Upper lobe of right lung (tissue), 1 donor: Measurements from ENCODE around the gene COL6A2. TPM values are rescaled to one million over a fixed set of nuclear protein-coding genes. Genes with fewer than 3 reads are reported as not detected.

Experiments used
- ATAC-seq: fragments of 200-7000 bp; cut with Tn5 transposase; one replicate; pipeline ENCODE4 v1.9.1; 2020; ENCODE audit warnings: mild to moderate bottlenecking, moderate library complexity
- DNase-seq: peaks from one replicate; pipeline ENCODE4 v3.0.0-alpha.2; 2020
- H3K27ac ChIP-seq: fragments of 200-600 bp; one replicate; pipeline ENCODE4 v1.8.0; 2022
- H3K27me3 ChIP-seq: fragments of 200-600 bp; one replicate; pipeline ENCODE4 v1.8.0; 2022; ENCODE audit warnings: mild to moderate bottlenecking
- H3K36me3 ChIP-seq: fragments of 200-600 bp; one replicate; pipeline ENCODE4 v1.8.0; 2022
- H3K4me1 ChIP-seq: fragments of 200-600 bp; one replicate; pipeline ENCODE4 v1.8.0; 2022
- H3K4me3 ChIP-seq: fragments of 200-600 bp; one replicate; pipeline ENCODE4 v1.8.0; 2022; ENCODE audit warnings: mild to moderate bottlenecking
- H3K9me3 ChIP-seq: fragments of 200-600 bp; one replicate; pipeline ENCODE4 v1.8.0; 2022
- CTCF ChIP-seq: fragments of 200-600 bp; IDR thresholded peaks from one replicate; pipeline ENCODE4 v1.8.0; 2022; ENCODE audit warnings: antibody characterized with exemption
- intact Hi-C: fragments of 100-400 bp; cut with DNase I; formaldehyde crosslinking; loops from one replicate; pipeline ENCODE4 v1.11.0; 2022
- total RNA-seq: library from RNA; stranded (reverse); fragmentation: NEBNext Ultra II Directional; extraction: Animal tissue kit (Norgen Biotek cat#: 25700); gene quantifications from one replicate; pipeline ENCODE4 v1.2.1, GENCODE V29; 2021
- donor health status: DM: no; HTN: yes; CAD: no; lungs with severe emphysema.

The COL6A2 gene
- total RNA-seq, 1 donor from 2014 or later = 269 TPM

DNA sequence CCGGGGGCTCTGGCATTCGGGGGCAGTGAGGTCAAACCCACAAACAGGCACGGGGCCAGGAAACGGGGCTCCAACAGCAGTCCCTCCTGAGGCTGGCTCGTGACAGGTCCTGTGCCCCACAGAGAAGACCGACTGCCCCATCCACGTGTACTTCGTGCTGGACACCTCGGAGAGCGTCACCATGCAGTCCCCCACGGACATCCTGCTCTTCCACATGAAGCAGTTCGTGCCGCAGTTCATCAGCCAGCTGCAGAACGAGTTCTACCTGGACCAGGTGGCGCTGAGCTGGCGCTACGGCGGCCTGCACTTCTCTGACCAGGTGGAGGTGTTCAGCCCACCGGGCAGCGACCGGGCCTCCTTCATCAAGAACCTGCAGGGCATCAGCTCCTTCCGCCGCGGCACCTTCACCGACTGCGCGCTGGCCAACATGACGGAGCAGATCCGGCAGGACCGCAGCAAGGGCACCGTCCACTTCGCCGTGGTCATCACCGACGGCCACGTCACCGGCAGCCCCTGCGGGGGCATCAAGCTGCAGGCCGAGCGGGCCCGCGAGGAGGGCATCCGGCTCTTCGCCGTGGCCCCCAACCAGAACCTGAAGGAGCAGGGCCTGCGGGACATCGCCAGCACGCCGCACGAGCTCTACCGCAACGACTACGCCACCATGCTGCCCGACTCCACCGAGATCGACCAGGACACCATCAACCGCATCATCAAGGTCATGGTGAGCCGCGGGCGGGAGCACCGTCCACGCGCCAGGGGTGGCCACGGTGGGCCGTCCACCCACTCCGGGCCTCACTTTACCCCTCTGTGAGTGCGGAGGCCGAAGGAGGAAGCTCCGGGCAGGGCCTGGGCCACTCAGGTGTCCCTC is 14.2 kb downstream of the COL6A2 start:
- no peak for TF ChIP-seq CTCF
- intact Hi-C loops = no loop called here
- Histone ChIP-seq H3K9me3 (peaks cover 5% of the 10 kb centered on the region), H3K4me1 (no peaks in the 10 kb centered on the region), H3K27me3 (no peaks in the 10 kb centered on the region), H3K36me3 (peaks cover 12% of the 10 kb centered on the region), H3K27ac (no peak overlapping the region), H3K4me3 (no peak overlapping the region)
- no peak for ATAC-seq
- DNase-seq = peak; percentile 62

DNA sequence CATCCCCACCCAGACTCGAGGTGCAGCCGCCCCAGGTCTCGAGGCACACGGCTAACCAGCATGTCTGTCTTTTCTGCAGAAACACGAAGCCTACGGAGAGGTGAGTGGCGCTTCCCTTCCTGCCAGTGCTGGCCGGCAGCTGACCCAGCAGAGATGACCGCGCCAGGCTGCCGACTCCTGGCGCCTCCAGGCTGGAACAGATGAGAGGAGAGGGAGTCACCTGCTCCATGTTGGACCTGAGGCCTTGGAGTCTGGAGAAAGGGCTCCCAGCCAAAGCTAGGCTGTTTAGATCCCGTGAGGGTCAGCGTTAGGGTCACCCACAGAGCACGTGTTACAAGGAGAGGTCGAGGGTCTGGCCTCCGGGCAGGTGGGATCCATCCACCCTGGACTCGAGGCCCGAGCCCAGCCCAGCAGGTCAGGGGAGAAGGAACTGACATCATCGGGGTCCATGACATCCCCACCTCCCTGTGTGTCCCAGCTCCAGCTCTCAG is 14.9 kb downstream of the COL6A2 start:
- Histone ChIP-seq H3K27ac (no peak overlapping the region), H3K9me3 (peaks cover 5% of the 10 kb centered on the region), H3K4me1 (no peaks in the 10 kb centered on the region), H3K4me3 (no peak overlapping the region), H3K27me3 (no peaks in the 10 kb centered on the region), H3K36me3 (peaks cover 12% of the 10 kb centered on the region)
- no peak for TF ChIP-seq CTCF
- intact Hi-C loops = no loop called here
- ATAC-seq (no peak), DNase-seq (peak; percentile 58)

GRCh38 chr21:46113497-46114176 is 15.7 kb downstream of the COL6A2 start:
- DNase-seq (no peak), ATAC-seq (no peak)
- Histone ChIP-seq H3K9me3 (peaks cover 5% of the 10 kb centered on the region), H3K36me3 (peaks cover 20% of the 10 kb centered on the region), H3K27ac (no peak overlapping the region), H3K4me3 (no peak overlapping the region), H3K4me1 (no peaks in the 10 kb centered on the region), H3K27me3 (no peaks in the 10 kb centered on the region)
- TF ChIP-seq CTCF = no peak
- intact Hi-C loops = no loop called here

GRCh38 chr21:46114963-46115362 is 17.1 kb downstream of the COL6A2 start:
- DNase-seq = no peak
- intact Hi-C loops = no loop called here
- no peaks in the 10 kb centered on the region for H3K4me1 ChIP-seq
- peaks cover 29% of the 10 kb centered on the region for H3K36me3 ChIP-seq
- H3K27ac ChIP-seq = no peak overlapping the region
- ATAC-seq = no peak
- H3K4me3 ChIP-seq = no peak overlapping the region
- H3K9me3 ChIP-seq = peaks cover 5% of the 10 kb centered on the region
- no peaks in the 10 kb centered on the region for H3K27me3 ChIP-seq
- no peak for TF ChIP-seq CTCF

DNA sequence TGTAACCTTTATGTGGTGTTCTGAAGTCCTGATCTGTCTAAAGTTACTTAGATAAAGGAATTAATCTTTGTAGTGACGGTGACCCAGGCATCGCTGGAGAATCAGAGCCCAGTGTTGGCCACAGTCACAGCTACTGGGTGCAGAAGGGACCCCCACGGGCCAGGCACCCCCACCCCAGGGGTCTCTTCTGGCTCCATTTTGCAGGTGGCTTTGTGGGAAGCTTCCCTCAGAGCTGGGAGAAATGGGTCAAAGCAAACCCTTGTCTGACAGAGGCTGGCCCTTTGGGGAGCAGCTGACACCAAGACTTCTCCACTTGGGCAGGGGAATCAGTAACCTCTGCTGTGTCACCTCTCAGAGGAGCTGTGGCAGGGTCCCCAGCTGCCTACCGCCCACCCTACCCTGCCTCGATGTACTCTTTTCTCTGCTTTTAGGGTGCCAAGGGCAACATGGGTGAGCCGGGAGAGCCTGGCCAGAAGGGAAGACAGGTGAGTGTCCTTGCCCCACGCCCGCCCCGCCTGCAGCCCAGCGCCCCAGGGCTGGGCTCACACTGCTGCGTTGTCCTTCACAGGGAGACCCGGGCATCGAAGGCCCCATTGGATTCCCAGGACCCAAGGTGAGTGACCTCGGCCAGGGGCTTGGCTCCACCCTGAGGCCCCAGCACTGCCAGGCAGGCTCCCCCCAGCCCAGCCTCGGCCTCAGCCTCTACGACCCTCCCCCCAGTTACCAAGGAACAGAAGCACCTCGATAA is 17.7 kb downstream of the COL6A2 start:
- intact Hi-C loops = no loop called here
- no peak overlapping the region for H3K4me3 ChIP-seq
- H3K9me3 ChIP-seq = peaks cover 5% of the 10 kb centered on the region
- DNase-seq (peak; percentile 56), ATAC-seq (no peak)
- no peak overlapping the region for H3K27ac ChIP-seq
- no peak for TF ChIP-seq CTCF
- H3K36me3 ChIP-seq = peaks cover 36% of the 10 kb centered on the region
- H3K27me3 ChIP-seq = no peaks in the 10 kb centered on the region
- H3K4me1 ChIP-seq = no peaks in the 10 kb centered on the region
